Psoas muscle (tissue), 8 donors: ENCODE measurements around the gene INTS15. TPM values are rescaled to one million over a fixed set of nuclear protein-coding genes. Genes with fewer than 3 reads are reported as not detected.
"Not testable (repeated sequence)": the region's sequence is repeated elsewhere in the genome, so short reads cannot be mapped to it uniquely, and the experiment has no call there.

Experiments used
- ATAC-seq, 4 donors: fragments of 200-7000 bp; cut with Tn5 transposase; one replicate each; pipeline ENCODE4 v1.9.1; 2020; ENCODE audit warnings: moderate library complexity in 3 of 4, mild to moderate bottlenecking in 2 of 4
- DNase-seq, 2 donors: peaks; one replicate each; pipeline ENCODE4 v3.0.0-alpha.2; 2020
- H3K27ac ChIP-seq: fragments of 200-600 bp; one replicate; pipeline ENCODE4 v1.8.0; 2022
- H3K27me3 ChIP-seq, 3 donors: fragments of 200-600 bp in 1 of 3; one replicate each; pipeline versions ENCODE4 v1.6.1 to v1.8.0; 2013 to 2022; ENCODE audit warnings: low read length in 2 of 3, mild to moderate bottlenecking in 2 of 3, moderate library complexity in 1 of 3; ENCODE audit not compliant: insufficient read depth in 3 of 3
- H3K36me3 ChIP-seq, 2 donors: fragments of 200-600 bp in 1 of 2; one replicate each; pipeline versions ENCODE4 v1.6.1 to v1.8.0; 2013 to 2022; ENCODE audit warnings: low read depth in 1 of 2, mild to moderate bottlenecking in 1 of 2, moderate library complexity in 1 of 2; ENCODE audit not compliant: insufficient read depth in 1 of 2
- H3K4me1 ChIP-seq: fragments of 200-600 bp; one replicate; pipeline ENCODE4 v1.8.0; 2022
- H3K4me3 ChIP-seq: fragments of 200-600 bp; one replicate; pipeline ENCODE4 v1.8.0; 2022; ENCODE audit warnings: mild to moderate bottlenecking
- H3K9me3 ChIP-seq: fragments of 200-600 bp; one replicate; pipeline ENCODE4 v1.8.0; 2022
- WGBS, 3 donors: extraction: QIAGEN DNeasy Blood & Tissue Kit; methylation state at CpG; one replicate each; pipeline versions ENCODE4 v1.1.6 to v1.1.7; 2013; 5-methylcytosine and 5-hydroxymethylcytosine counted together
- intact Hi-C, 2 donors: fragments of 100-400 bp; cut with DNase I; formaldehyde crosslinking; loops; one replicate each; pipeline versions ENCODE4 v1.11.0 to v1.14.2; 2022
- polyA plus RNA-seq, 3 donors: library from polyadenylated mRNA; stranded (reverse); fragments of 200-250 nt; gene quantifications; one replicate each; pipeline ENCODE4 v1.2.3, GENCODE V29; 2013
- total RNA-seq, 4 donors: library from RNA; stranded (reverse); fragmentation: NEBNext Ultra II Directional in 2 of 4; extraction: Animal tissue kit (Norgen Biotek cat#: 25700) in 2 of 4; gene quantifications; one replicate each; pipeline versions ENCODE4 v1.2.1 to v1.2.4, GENCODE V29; 2021 to 2023
- TF ChIP-seq, protein P1 (sequence below): fragments of 200-600 bp; IDR thresholded peaks from one replicate; pipeline ENCODE4 v1.8.0; 2022; ENCODE audit warnings: antibody characterized with exemption
- donor health status: healthy with polysubstance abuse.
- donor health status: DM: no; HTN: no; CAD: no; lungs with moderate emphysema.
- donor health status: Bipolar disorder and iron deficiency.
- donor health status: healthy.
- donor health status: DM: yes; HTN: yes; CAD: no.
- donor health status: DM: no; HTN: no; CAD: no.
- donor health status: DM: no; HTN: no; CAD: no.
- donor health status: DM: yes; HTN: yes; CAD: no.

Gene INTS15
- total and polyA plus RNA-seq, 7 donors, result 14.1 to 46.0 (median 24.0) TPM

DNA sequence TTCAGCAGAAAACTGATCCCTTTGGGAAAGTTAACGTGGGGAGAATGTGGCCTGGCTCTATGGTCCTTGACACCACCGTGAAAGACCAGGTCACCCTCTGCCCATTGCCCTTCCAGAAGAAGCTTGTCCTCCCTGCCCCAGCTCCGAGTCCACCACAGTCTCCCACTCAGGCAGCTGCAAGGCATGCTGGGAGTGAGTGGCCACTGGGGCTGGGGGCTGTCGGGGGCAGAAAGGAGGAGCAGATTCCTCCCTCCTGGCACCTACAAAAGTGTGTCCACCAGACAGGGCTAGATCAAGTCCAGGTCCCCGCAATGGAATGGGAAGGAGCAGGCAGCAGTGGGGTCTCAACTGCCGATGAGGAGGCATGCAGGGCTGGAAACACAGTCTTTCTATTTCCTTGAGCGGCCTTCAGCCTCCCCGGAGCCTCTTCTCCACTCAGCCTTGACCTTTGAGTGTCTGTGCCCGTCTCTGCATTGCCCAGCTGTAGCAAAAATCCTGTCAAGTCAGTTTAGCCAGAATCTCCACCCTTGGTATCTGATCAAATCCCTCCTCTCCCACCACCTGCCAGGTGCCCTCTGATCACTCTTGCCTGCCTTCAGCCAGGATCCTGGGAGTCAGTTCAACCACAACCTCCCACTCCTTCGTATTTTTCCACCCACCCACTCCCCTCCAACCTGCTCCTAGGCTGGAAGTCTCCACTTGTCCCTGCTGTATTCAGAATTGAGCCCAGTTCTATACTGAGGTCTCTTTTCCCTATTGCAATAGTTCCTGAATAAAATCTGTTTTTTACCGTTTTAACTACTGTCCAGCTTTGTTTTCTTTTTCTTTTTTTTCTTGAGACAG, 40.4 kb downstream of the INTS15 start:
- H3K9me3 ChIP-seq, result no peaks in the 10 kb centered on the region
- H3K27ac ChIP-seq, result no peak overlapping the region
- no peak overlapping the region for H3K4me3 ChIP-seq
- DNase-seq (no peak), ATAC-seq (no peak)
- no peaks in the 10 kb centered on the region for H3K27me3 ChIP-seq
- intact Hi-C loops, result no loop called here
- no peaks in the 10 kb centered on the region for H3K36me3 ChIP-seq
- WGBS, 3 donors, result 62 to 63% (median 63%) methylated on average over 11 of the region's 11 CpGs
- no peaks in the 10 kb centered on the region for H3K4me1 ChIP-seq
- TF ChIP-seq, protein P1, sequence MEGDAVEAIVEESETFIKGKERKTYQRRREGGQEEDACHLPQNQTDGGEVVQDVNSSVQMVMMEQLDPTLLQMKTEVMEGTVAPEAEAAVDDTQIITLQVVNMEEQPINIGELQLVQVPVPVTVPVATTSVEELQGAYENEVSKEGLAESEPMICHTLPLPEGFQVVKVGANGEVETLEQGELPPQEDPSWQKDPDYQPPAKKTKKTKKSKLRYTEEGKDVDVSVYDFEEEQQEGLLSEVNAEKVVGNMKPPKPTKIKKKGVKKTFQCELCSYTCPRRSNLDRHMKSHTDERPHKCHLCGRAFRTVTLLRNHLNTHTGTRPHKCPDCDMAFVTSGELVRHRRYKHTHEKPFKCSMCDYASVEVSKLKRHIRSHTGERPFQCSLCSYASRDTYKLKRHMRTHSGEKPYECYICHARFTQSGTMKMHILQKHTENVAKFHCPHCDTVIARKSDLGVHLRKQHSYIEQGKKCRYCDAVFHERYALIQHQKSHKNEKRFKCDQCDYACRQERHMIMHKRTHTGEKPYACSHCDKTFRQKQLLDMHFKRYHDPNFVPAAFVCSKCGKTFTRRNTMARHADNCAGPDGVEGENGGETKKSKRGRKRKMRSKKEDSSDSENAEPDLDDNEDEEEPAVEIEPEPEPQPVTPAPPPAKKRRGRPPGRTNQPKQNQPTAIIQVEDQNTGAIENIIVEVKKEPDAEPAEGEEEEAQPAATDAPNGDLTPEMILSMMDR, result no peak

DNA sequence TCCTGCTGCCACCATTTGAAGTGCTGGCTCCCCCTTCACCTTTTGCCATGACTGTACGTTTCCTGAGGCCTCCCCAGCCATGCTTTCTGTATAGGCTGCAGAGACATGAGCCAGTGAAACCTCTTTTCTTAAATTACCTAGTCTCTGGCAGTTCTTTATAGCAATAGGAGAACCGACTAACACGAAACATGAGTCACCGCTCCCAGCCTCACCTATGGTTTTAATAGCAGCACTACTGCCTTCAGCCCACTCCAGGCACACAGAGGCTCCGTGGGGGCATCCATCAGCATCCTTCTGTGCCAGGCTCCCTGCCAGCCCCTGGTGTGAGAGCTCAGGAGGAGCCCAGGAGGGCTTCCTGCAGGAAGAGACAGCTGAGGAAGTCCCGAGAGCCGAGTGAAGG, 41.8 kb downstream of the INTS15 start:
- ATAC-seq (no peak), DNase-seq (no peak)
- no peaks in the 10 kb centered on the region for H3K27me3 ChIP-seq
- no peaks in the 10 kb centered on the region for H3K9me3 ChIP-seq
- 56 to 68% (median 67%) methylated on average over 7 of the region's 7 CpGs for WGBS, 3 donors
- no peak overlapping the region for H3K4me3 ChIP-seq
- TF ChIP-seq, protein P1, result no peak
- no peaks in the 10 kb centered on the region for H3K36me3 ChIP-seq
- peaks cover 4% of the 10 kb centered on the region for H3K4me1 ChIP-seq
- intact Hi-C loops, result no loop called here
- H3K27ac ChIP-seq, result no peak overlapping the region

DNA sequence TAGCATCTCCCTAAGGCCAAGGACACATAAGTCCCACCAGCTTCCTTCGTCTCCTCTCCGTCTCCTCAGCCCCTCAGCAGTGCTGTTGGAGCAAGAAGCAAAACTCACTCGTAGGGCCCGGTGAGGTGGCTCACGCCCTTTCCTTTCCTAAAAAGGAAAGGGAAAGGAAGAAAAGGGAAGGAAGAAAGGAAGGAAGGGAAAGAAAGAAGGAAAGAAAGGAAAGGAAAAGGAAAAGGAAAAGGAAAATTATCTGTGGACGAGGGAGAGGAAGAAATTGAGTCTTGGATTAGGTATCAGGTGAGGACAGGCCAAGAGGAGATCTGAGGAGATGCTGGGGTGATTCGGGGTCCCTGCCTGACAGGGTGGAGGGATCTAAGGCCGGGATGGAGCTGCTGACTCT, 44.2 kb downstream of the INTS15 start:
- no peaks in the 10 kb centered on the region for H3K27me3 ChIP-seq
- H3K4me1 ChIP-seq, result peaks cover 12% of the 10 kb centered on the region
- DNase-seq, result no peak
- no peak overlapping the region for H3K27ac ChIP-seq
- no peak overlapping the region for H3K4me3 ChIP-seq
- H3K9me3 ChIP-seq, result no peaks in the 10 kb centered on the region
- H3K36me3 ChIP-seq, result peaks cover 0 to 2% of the 10 kb centered on the region in 2 donors
- 69 to 74% (median 69%) methylated on average over 8 of the region's 8 CpGs for WGBS, 3 donors
- TF ChIP-seq, protein P1, result no peak
- intact Hi-C loops, result no loop called here
- ATAC-seq, result no peak

DNA sequence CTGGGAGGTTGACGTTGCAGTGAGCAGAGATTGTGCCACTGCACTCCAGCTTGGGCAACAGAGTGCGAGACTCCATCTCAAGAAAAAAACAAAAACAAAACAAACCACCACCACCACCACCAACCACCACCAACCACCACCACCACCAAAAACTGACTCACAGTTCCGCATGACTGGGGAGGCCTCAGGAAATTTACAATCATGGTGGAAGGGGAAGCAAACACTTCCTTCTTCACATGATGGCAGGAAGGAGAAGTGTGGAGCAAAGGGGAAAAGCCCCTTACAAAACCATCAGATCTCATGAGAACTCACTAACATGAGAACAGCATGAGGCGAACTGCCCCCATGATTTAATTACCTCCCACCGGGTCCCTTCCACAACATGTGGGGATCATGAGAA, 45.1 kb downstream of the INTS15 start:
- H3K27ac ChIP-seq, intact Hi-C loops, H3K4me3 ChIP-seq, ATAC-seq, H3K27me3 ChIP-seq, DNase-seq, H3K9me3 ChIP-seq: not testable (repeated sequence)
- WGBS, 3 donors, result 84 to 88% (median 87%) methylated on average over 5 of the region's 5 CpGs
- H3K4me1 ChIP-seq, result peaks cover 12% of the 10 kb centered on the region
- peaks cover 0 to 11% of the 10 kb centered on the region in 2 donors for H3K36me3 ChIP-seq

DNA sequence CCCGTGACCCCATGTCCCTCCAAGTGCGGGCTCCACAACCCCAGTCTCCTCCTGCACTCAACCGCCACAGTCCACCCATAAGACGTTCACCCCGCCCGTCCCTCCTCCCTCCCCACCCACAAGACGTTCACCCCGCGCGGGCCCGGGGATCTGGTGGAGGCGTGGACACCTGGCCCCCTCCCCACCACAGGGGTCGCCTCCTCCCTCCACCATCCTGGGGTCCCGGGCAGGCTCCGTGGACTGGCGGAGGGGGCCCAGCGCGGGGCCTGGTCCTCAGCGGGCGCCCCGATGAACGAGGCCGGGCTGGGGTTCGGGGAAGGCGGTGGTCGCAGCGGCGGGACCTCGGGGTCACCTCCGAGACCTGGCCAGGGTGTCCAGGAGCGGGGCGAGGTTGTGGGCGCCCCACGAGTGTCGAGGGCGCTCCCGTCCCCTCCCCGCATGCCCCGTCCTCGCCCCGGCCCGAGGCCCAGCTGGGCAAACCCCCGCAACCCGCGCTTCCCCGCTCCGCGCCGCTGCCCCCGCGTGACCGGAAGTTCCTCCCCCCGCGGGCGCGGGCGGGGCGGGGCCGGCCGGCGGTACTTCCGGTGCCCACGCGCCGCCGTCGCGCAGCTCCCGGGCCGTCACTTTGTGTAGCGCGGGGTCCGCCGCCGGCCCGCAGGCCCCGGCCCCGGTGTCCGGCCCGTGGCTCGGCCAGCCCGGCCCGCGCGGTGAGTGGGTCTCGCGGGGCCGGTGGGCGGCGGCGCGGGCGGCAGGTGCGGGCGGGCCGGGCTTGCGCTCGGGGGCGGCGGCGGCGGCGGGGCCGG, 47.1 kb downstream of the INTS15 start, which contains the start of gene ZNF316:
ZNF316 (plus strand) TSS at position 578 of the 803 bp plus-strand sequence. CDS start 5,092 bp downstream, outside the sequence.
- intact Hi-C loops, result no loop called here
- Histone ChIP-seq H3K4me1 (peaks cover 12% of the 10 kb centered on the region), H3K9me3 (no peaks in the 10 kb centered on the region), H3K27me3 (no peaks in the 10 kb centered on the region), H3K36me3 (peaks cover 0 to 22% of the 10 kb centered on the region in 2 donors), H3K4me3 (peak within 1 kb of the TSS; percentile 96), H3K27ac (peak within 1 kb of the TSS; percentile 87)
- DNase-seq (peak; percentile 69 to 84), ATAC-seq (peak; percentile 84 to 95 (median 92))
- TF ChIP-seq, protein P1, result no peak
- 1% methylated on average over 45 to 104 of the region's 104 CpGs for WGBS, 3 donors
